ENCODE data around the gene TAF3.

TAF3 gene

DNA sequence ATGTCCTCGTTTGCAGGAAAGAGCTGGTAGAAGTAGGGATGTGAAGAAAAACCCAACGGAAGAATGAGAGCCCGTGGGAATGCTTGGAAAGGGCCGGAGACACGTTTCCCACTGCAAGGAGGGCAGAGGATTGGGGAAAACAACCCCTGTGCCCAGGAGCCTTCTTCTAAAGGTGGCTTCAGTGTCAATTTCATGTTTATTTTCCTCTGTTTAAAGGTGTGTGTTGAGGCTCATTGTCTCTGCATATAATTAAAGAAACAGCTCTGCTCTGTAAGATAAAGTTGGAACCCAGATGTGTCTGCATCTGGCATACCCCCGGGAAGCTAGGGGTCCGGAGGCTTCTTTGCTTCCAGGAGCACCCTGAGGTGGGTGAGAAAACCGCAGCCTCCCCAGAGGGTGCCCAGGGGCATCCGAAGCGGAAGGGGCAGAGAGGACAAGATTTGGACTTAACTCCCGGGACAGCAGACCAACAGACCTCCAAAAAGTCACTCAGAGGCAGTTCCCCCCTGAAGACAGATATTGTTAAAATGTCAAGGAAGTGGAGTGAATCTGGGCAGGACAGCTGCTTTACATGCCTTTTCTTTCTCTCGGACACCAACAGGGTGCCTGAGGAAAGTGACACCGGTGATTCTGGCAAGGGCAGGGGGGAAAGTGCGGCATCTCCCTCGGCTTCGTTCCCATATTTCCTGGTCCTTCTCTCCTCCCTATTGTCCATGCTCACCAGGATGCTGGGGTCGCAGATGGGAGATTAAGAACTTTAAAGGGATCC, 227.6 kb downstream of the TAF3 start:
- intact Hi-C loops (cut with micrococcal nuclease), result no loop called here
- H3K9me3 Mint-ChIP-seq, result no peaks in the 10 kb centered on the region
- peaks cover 94% of the 10 kb centered on the region for H3K27me3 Mint-ChIP-seq
- H3K27ac Mint-ChIP-seq, result no peak overlapping the region
- no peak overlapping the region for H3K4me3 Mint-ChIP-seq
- no peaks in the 10 kb centered on the region for H3K36me3 Mint-ChIP-seq (ENCODE audit: low read depth)
- H3K4me1 Mint-ChIP-seq (ENCODE audit: low read depth), result peaks cover 45% of the 10 kb centered on the region

DNA sequence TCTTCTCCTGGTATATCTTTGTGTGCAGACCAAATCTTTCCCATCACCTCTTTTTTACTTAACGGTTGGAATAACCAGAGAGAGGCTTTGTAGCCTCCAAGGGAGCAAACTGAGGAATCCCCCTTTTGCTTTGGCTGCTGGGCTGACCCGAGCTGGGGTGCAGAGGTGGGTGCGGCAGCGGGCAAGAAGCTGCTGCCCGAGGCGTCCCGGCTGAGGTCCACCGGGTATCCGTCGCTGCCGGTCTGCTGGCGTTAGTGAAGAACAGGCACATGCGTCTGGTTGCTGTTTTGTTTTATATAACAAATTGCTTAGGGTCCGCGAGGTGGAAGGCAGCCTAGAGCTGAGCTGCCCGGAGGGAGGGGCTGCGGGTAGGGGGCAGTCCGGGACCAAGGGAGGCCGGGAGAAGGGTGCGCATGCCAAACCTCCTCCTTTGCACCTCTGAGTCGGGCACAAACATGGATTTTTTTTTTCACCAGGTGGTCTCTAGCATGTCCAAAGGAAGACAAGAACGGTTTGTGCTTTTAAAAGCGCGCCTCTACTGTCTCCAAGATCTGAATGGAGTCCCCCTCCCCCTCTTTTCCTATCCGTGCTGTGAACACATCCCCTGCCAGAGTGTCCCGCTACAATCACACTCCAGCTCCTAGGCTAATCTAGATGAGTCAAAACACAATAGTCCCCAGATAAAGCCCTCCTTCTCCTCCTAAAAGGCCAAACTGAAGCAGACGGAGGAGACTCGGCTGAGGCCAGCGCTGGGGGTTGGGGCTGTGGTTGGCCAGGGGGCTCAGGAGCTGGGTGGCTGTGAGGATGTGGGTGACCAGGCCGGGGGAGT, 229.4 kb downstream of the TAF3 start:
- no peak overlapping the region for H3K4me3 Mint-ChIP-seq
- peaks cover 49% of the 10 kb centered on the region for H3K4me1 Mint-ChIP-seq (ENCODE audit: low read depth)
- H3K36me3 Mint-ChIP-seq (ENCODE audit: low read depth), result no peaks in the 10 kb centered on the region
- H3K27me3 Mint-ChIP-seq, result peaks cover 95% of the 10 kb centered on the region
- H3K9me3 Mint-ChIP-seq, result no peaks in the 10 kb centered on the region
- intact Hi-C loops (cut with micrococcal nuclease), result no loop called here
- no peak overlapping the region for H3K27ac Mint-ChIP-seq

DNA sequence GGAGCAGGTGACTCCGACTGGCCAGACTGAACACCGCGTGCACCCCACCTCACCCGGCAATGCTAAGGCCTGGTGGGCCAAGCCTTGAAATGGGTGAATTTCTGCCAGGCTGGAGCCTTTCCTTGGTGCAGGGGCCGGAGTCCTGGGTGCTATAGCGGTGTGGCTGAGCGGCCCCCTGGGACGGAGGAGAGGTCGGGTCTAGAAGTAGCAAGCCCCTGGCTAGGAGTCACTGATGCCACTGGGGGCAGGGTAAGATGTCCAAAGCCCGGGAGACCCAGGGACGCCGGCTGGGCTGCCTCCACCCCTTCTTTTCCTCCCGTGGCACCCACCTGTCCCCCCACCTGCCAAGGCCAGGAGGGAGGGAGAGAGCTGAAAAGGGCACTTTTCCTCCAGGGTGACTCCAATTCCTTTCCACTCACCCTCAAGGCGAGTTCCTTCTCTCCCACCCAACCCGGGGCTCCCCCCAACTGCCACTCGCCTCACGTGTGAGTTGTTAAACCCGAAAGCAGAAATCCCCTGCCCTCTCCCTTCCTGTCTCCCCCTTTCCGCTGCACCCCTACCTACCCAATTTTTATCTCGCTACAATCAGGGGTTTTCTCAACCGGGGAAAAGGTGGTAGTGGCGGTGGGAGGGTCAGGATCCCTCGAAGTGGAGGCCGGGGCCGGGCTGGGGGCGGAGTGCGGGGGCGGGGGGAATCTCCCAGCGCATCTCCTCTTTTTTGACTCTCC, 230.1 kb downstream of the TAF3 start:
- Mint-ChIP-seq H3K36me3 (ENCODE audit: low read depth) (no peaks in the 10 kb centered on the region), H3K27ac (no peak overlapping the region)
- intact Hi-C loops (cut with micrococcal nuclease), result no loop called here

DNA sequence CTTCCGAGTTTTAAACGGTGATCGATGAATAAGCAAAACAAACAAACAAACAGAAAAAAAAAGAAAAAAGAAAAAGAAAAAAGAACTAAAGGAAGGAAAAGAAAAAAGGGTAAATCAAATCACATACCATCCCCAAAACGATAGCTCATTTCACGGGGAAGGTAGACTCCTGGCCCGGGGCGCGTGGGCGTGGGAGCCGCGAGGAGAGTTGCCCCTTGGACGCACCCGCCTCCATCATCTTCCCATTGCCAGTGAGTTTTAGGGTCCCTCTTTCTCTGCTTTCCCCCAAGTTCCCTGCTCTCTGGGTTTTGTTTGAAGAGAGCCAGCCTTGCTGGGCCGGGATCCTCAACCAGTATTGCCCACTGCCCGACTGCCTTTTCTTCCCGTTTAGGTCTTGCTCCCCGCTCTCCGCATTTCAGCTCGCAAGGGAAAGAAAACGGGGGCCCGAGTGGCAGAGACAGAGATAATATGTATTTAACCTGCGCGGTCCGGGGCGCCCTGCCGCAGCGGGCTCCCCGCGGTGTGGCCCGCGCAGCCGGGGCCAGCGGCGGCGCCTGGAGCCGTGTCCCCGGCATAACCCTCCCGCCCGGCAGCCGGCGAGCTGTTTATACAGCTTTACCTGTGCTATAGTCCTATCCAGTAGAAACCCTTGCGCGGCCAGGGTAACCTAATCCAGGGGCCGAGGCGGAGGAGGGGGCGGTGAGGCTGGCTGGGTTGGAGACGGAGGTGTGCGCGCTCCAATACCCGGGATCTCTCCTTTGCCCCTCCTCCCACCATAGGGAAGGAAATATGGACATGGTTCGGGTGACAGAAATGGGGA, 230.9 kb downstream of the TAF3 start:
- intact Hi-C loops (cut with micrococcal nuclease), result no loop called here
- Mint-ChIP-seq H3K27ac (no peak overlapping the region), H3K9me3 (no peaks in the 10 kb centered on the region), H3K36me3 (ENCODE audit: low read depth) (no peaks in the 10 kb centered on the region), H3K4me3 (no peak overlapping the region), H3K27me3 (peaks cover 94% of the 10 kb centered on the region), H3K4me1 (ENCODE audit: low read depth) (peaks cover 54% of the 10 kb centered on the region)

More for the DNA sequence above, 230.1 kb downstream of the TAF3 start:
- H3K4me1 Mint-ChIP-seq (ENCODE audit: low read depth), result peaks cover 52% of the 10 kb centered on the region
- H3K4me3 Mint-ChIP-seq, result no peak overlapping the region
- H3K9me3 Mint-ChIP-seq, result no peaks in the 10 kb centered on the region
- peaks cover 95% of the 10 kb centered on the region for H3K27me3 Mint-ChIP-seq

DNA sequence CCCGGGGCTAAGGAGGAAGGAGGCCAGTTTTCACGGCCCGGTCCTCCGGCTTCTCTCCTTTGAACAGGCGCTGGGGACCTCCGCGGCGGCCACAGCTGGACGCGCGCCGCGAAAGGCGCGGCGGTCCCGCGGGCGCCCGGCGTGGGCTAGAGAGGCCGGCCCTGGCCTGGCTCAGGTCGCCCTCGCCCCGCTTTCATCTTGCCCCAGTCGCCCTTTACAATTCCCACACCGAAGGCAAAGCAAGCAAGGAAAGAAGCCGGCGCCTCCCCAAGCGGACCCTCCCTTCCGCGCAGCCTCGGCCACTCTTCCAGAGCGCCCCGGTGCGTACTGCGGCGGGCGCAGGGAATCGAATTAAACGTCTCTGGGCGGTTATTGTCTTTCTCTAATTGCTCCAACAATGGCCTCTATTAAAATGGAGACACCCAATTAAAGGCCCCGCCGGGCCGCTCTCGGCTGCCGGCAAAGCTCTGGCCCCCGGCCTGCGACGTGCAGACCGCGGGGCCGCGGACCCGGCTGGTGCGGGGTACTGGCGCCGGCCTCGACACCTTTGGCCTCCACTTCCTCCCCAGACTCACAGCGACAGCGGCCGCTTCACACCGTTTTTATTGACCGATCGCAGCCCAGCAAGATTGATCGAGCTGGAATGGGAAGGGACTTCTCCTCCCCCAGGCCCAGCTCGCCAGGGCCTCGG, 231.7 kb downstream of the TAF3 start:
- Mint-ChIP-seq H3K27ac (no peak overlapping the region), H3K4me1 (ENCODE audit: low read depth) (peaks cover 53% of the 10 kb centered on the region), H3K27me3 (peaks cover 92% of the 10 kb centered on the region), H3K4me3 (peak overlapping the region; percentile 51), H3K9me3 (no peaks in the 10 kb centered on the region), H3K36me3 (ENCODE audit: low read depth) (no peaks in the 10 kb centered on the region)
- intact Hi-C loops (cut with micrococcal nuclease), result no loop called here

DNA sequence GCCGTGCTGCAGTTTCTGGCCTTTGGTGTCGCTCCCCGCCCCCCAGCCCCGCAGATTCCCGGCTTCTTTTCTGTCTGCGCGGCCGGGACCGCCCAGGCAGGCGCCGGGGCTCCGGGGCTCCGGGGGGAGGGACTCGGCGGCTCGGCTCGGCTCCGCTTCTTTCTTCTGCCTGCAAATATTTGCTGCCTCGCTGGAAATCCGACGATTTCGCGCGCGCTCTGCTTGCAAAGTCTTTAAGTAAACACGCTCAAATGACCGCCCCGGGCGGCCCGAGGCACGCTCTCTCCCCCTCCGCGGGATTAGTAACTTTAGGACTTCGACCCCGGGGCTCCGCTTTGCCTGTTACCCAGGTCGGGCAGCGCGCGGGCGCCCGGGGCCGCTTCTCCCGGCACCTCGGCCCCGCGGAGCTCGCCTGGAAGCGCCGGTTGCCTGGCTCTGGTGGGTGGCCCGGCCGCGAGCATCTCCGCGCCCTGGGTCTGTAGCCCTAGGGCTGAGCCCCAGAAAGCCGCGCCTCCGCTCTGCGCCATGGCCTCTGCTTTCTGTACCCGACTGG, 232.3 kb downstream of the TAF3 start:
- Mint-ChIP-seq H3K36me3 (ENCODE audit: low read depth) (no peaks in the 10 kb centered on the region), H3K4me1 (ENCODE audit: low read depth) (peaks cover 53% of the 10 kb centered on the region), H3K27me3 (peaks cover 92% of the 10 kb centered on the region), H3K9me3 (no peaks in the 10 kb centered on the region), H3K27ac (no peak overlapping the region), H3K4me3 (peak overlapping the region; percentile 34)
- intact Hi-C loops (cut with micrococcal nuclease), result no loop called here

DNA sequence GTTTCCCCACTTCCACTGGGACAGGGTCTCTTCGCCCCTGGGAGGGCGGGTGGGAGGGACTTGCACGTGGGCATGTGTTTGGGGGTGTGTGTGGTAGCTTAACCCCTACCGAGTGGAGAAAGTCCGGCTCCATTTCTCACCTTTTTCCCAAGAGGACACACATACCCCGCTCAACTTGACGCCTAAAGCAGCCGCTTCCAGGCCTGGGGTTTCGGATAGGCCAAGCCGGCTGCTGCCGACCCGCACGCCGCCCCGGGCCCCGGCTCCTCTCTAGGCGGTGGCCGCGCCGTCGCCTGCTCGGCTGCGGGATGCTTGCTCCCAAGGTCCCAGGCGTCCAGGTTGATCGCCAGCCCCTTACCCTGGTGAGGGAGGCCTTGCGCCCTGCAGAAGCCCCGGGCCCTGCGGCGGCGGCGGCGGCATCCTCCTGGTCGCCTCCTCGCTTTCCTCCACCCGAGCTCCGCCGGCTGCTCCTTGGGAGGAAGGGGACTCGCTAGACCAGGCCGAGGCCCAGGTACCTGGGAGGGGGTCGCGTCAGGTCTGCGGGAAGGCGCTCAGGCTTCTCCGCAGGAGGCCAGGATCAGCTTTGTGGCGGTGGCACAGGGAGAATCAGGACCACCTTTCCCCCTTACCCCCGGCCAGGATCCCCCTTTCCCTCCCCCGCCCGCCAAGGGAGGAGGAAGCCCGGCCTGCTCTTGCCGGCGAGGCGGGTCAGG, 233.0 kb downstream of the TAF3 start:
- Mint-ChIP-seq H3K27ac (no peak overlapping the region), H3K9me3 (no peaks in the 10 kb centered on the region), H3K4me1 (ENCODE audit: low read depth) (peaks cover 53% of the 10 kb centered on the region), H3K27me3 (peaks cover 92% of the 10 kb centered on the region), H3K4me3 (no peak overlapping the region), H3K36me3 (ENCODE audit: low read depth) (no peaks in the 10 kb centered on the region)
- intact Hi-C loops (cut with micrococcal nuclease), result no loop called here

DNA sequence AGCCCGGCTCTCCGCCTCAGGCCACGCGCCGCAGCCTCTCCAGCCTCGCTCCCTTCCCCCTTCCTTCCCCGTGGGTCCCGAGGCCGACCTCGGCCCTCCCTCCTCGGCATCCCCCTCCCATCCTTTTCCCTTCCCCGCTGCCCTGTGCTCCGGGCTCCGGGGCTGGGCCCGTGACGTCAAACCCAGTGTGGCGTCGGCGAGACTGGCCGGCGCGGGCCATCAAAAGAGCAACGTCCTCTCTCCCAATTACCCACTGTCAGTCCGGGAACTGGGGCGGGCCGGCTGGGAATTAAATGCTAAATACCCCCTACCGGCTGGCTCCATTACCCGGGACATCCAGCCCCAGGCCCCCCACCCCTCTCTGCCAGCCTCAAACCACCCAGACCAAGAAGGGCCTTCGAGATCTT, 233.5 kb downstream of the TAF3 start:
- intact Hi-C loops (cut with micrococcal nuclease), result no loop called here
- Mint-ChIP-seq H3K4me1 (ENCODE audit: low read depth) (peaks cover 58% of the 10 kb centered on the region), H3K9me3 (no peaks in the 10 kb centered on the region), H3K36me3 (ENCODE audit: low read depth) (no peaks in the 10 kb centered on the region), H3K27ac (no peak overlapping the region), H3K4me3 (no peak overlapping the region), H3K27me3 (peaks cover 92% of the 10 kb centered on the region)

DNA sequence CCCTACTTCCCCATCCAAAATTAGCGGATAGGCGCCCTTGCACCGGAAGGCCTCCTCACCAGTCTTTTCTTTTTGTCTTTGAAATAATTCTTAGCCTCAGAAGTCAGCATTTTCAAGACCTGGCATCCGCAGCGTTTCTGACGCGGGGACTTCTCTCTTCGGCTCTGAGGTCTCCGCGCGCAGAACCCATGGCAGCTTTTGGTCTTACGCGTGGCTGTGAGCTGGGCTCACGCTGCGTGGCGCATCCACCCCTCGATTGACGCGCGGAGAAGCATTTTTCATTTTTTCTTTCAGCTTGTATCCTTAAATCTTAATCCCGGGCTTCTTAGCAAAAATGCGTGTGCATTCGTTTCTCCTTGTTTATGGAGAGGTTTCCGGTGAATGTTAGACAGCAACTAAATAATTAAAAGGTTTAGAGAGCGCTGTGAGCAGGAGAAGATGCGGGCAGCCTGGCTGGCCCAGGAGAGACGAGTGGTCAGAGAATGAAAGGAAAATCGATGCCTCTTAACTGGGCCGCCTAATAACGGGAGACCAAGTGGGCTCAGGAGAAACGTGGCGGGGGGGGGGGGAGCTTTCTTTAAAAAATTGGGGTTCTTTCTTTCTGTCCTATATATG, 234.1 kb downstream of the TAF3 start:
- H3K27me3 Mint-ChIP-seq, result peaks cover 92% of the 10 kb centered on the region
- no peak overlapping the region for H3K4me3 Mint-ChIP-seq
- peaks cover 63% of the 10 kb centered on the region for H3K4me1 Mint-ChIP-seq (ENCODE audit: low read depth)

DNA sequence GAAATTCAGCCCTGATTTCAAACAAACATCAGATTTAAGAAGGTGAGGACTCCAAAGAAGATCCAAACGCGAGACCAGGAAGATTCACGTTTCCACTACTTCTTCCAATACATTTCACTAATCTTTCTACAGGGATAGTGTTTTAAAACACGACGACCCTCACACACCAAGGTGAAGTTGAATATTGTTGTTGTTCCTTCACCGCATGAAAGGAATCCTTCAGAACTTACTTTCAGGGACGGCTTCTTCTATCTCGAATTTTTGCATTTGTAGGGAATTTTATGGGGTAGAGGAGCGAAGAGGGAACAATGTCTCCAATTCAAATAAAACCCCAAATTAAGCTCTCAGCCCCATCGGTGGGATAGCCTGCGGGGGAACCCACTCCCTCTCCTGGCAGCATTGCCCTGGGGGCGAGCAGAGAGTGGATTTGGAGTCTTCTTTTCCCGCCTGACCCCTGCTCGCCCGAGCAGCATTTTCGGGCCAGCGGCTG, 234.7 kb downstream of the TAF3 start:
- Mint-ChIP-seq H3K27ac (no peak overlapping the region), H3K27me3 (peaks cover 92% of the 10 kb centered on the region), H3K4me1 (ENCODE audit: low read depth) (peaks cover 63% of the 10 kb centered on the region), H3K4me3 (peak overlapping the region; percentile 66), H3K9me3 (no peaks in the 10 kb centered on the region), H3K36me3 (ENCODE audit: low read depth) (no peaks in the 10 kb centered on the region)
- intact Hi-C loops (cut with micrococcal nuclease), result no loop called here

More for the DNA sequence above, 234.1 kb downstream of the TAF3 start:
- intact Hi-C loops (cut with micrococcal nuclease), result no loop called here
- Mint-ChIP-seq H3K36me3 (ENCODE audit: low read depth) (no peaks in the 10 kb centered on the region), H3K27ac (no peak overlapping the region), H3K9me3 (no peaks in the 10 kb centered on the region)

DNA sequence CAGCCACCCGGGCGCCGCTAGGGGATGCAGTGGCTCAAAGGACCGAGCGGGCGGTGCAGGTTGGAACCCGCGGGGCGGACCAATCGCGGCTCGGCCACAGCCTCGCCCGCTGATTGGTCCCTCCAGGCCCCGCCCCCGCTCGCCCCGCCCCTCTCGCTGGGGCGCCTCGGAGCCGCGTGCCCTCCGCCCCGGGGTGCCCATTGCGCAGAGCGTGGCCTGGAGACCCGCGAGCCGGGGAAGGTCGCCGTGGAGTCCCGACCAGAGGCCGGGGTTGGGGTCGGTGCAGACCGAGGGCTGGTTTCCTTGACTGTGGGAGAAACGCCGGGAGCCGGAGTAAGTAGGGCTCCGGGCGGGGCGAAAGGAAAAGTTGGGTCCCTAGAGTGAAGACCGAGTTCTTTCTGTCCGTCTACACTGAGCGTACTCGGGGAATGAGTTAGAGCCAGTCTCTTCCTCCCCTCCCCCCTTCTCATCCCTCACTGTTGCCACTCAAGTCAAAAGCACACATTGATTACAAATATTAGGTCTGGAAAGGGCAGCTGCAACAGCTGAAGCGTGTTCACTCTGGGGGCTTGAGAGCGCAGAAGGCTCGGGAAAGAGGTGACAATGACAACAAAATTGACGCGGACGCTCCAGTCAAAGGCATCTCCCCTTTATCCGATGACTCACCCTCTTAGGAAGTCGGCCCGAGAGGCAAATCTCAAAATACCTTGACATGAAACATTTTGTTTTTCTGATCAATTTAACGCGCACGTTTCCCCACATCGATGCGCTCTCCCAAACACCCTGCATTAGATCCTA, 235.3 kb downstream of the TAF3 start:
- Mint-ChIP-seq H3K36me3 (ENCODE audit: low read depth) (no peaks in the 10 kb centered on the region), H3K4me1 (ENCODE audit: low read depth) (peaks cover 62% of the 10 kb centered on the region), H3K27me3 (peaks cover 92% of the 10 kb centered on the region), H3K9me3 (no peaks in the 10 kb centered on the region), H3K4me3 (peak overlapping the region; percentile 66), H3K27ac (no peak overlapping the region)
- intact Hi-C loops (cut with micrococcal nuclease), result no loop called here
